GM12878 (cell line): Measurements from ENCODE around the gene EFCAB8. TPM values are rescaled to one million over a fixed set of nuclear protein-coding genes. Genes with fewer than 3 reads are reported as not detected.

Experiments
- ATAC-seq: fragments of 200-7000 bp; cut with Tn5 transposase; 3 replicates; pipeline ENCODE4 v1.9.1; 2020; ENCODE audit warnings: mild to moderate bottlenecking, moderate library complexity
- BruUV-seq: library from RNA; stranded (reverse); fragments of 400-500 nt; replicated peaks from 2 replicates; lab custom pipeline; 2021; lab: Mats Ljungman, UMichigan
- CTCF ChIA-PET: fragments of 300-600 bp; sonication (Branson Sonifier 250); formaldehyde crosslinking; extraction: SDS; loops from one replicate; lab custom pipeline; 2021; ENCODE audit warnings: inconsistent platforms; lab: Yijun Ruan, JAX
- POLR2A ChIA-PET: fragments of 350-600 bp; formaldehyde crosslinking; extraction: SDS; loops from one replicate; lab custom pipeline; 2021; ENCODE audit warnings: inconsistent platforms; lab: Charles Lee
- RAD21 ChIA-PET: fragments of 300-600 bp; sonication (Branson Sonifier 250); formaldehyde crosslinking; loops from one replicate; lab custom pipeline; 2023; ENCODE audit warnings: antibody characterized with exemption; ENCODE audit not compliant: unreplicated experiment; lab: Charles Lee
- SMC1A ChIA-PET: fragments of 300-600 bp; sonication (Branson Sonifier 250); formaldehyde crosslinking; loops from one replicate; lab custom pipeline; 2023; ENCODE audit not compliant: unreplicated experiment, uncharacterized antibody; lab: Charles Lee
- DNase-seq: peaks from one replicate; pipeline ENCODE4 v3.0.0-alpha.2; 2011; ENCODE audit warnings: low read depth, low spot score
- FAIRE-seq: peaks from 3 replicates; lab custom pipeline; 2011; peaks lifted over from hg19 to GRCh38; lab: Jason Lieb, UNC
- H2AFZ ChIP-seq: 2 replicates; pipeline ENCODE4 v1.6.0; 2011; ENCODE audit warnings: low read depth, low read length, control low read depth; ENCODE audit not compliant: control insufficient read depth
- H3K27ac ChIP-seq: 2 replicates; pipeline ENCODE4 v1.5.1; 2011; ENCODE audit warnings: control low read depth; ENCODE audit not compliant: control insufficient read depth, insufficient read depth
- H3K27me3 ChIP-seq, 2 experiments: replicated peaks in 1 of 2; 2 replicates each; pipeline versions ENCODE4 v1.6.0 to v1.6.1; 2011; ENCODE audit warnings: low read length in 1 of 2; ENCODE audit not compliant: control insufficient read depth in 2 of 2, insufficient read depth in 2 of 2
- H3K36me3 ChIP-seq, 2 experiments: 2 replicates each; pipeline ENCODE4 v1.5.1; 2011; ENCODE audit warnings: low read length in 1 of 2; ENCODE audit not compliant: control insufficient read depth in 2 of 2, insufficient read depth in 2 of 2
- H3K4me1 ChIP-seq: 2 replicates; pipeline ENCODE4 v1.6.1; 2011; ENCODE audit warnings: mild to moderate bottlenecking, low read length, moderate library complexity, mixed read lengths; ENCODE audit not compliant: control insufficient read depth, insufficient read depth
- H3K4me2 ChIP-seq: 2 replicates; pipeline ENCODE4 v1.6.0; 2011; ENCODE audit warnings: control low read depth; ENCODE audit not compliant: control insufficient read depth, insufficient read depth
- H3K4me3 ChIP-seq: fragments of 200-600 bp; sonication (generic); 2 replicates; pipeline ENCODE4 v1.5.1; 2016
- H3K79me2 ChIP-seq: 2 replicates; pipeline ENCODE4 v1.6.0; 2011; ENCODE audit warnings: low read length; ENCODE audit not compliant: control insufficient read depth, insufficient read depth
- H3K9ac ChIP-seq: 2 replicates; pipeline ENCODE4 v1.8.0; 2011; ENCODE audit warnings: low read length, control low read depth, mixed read lengths; ENCODE audit not compliant: control insufficient read depth, insufficient read depth
- H3K9me3 ChIP-seq: replicated peaks from 3 replicates; pipeline ENCODE4 v1.5.1; 2011; ENCODE audit warnings: mild to moderate bottlenecking, low read length; ENCODE audit not compliant: control insufficient read depth, insufficient read depth
- H4K20me1 ChIP-seq: 2 replicates; pipeline ENCODE4 v1.6.0; 2011; ENCODE audit not compliant: control insufficient read depth, insufficient read depth
- CEBPB ChIP-seq, 2 experiments: fragments of 150-350 bp in 1 of 2; IDR thresholded peaks; 2 replicates each; pipeline ENCODE4 v1.6.1; 2012 to 2014; ENCODE audit warnings: low read depth in 2 of 2, low read length in 2 of 2, borderline replicate concordance in 1 of 2, inconsistent platforms in 1 of 2
- CEBPZ ChIP-seq: fragments of 150-350 bp; IDR thresholded peaks from 2 replicates; pipeline ENCODE4 v1.6.1; 2016; ENCODE audit warnings: low read depth, low read length
- CHD1 ChIP-seq: IDR thresholded peaks from 2 replicates; pipeline ENCODE4 v1.6.1; 2012; ENCODE audit warnings: low read depth, low read length, improper control_type of control experiment
- EGR1 ChIP-seq, 2 experiments: IDR thresholded peaks; 1 replicate in 1 of 2; 2 replicates in 1 of 2; pipeline ENCODE4 v1.6.1; 2011 to 2012; ENCODE audit warnings: low read depth in 2 of 2, low read length in 2 of 2, borderline replicate concordance in 1 of 2, mild to moderate bottlenecking in 1 of 2, moderate library complexity in 1 of 2
- HDGF ChIP-seq: fragments of 450-650 bp; IDR thresholded peaks from 2 replicates; pipeline ENCODE4 v1.6.1; 2016; ENCODE audit warnings: antibody characterized with exemption
- KDM1A ChIP-seq: fragments of 200-600 bp; sonication (generic); IDR thresholded peaks from 2 replicates; pipeline ENCODE4 v1.6.1; 2016; ENCODE audit warnings: borderline replicate concordance
- LARP7 ChIP-seq: fragments of 450-650 bp; IDR thresholded peaks from 2 replicates; pipeline ENCODE4 v1.6.1; 2017; ENCODE audit warnings: mild to moderate bottlenecking
- NRF1 ChIP-seq: conservative IDR thresholded peaks from 2 replicates; pipeline ENCODE4 v1.6.1; 2011; ENCODE audit warnings: mild to moderate bottlenecking, low read depth, low read length, improper control_type of control experiment
- PAX5 ChIP-seq: IDR thresholded peaks from 2 replicates; pipeline ENCODE4 v1.6.1; 2011; ENCODE audit warnings: low read depth, low read length, borderline replicate concordance
- POLR2AphosphoS2 ChIP-seq: IDR thresholded peaks from 2 replicates; pipeline ENCODE4 v1.6.1; 2011; ENCODE audit warnings: low read depth, mild to moderate bottlenecking, low read length, improper control_type of control experiment, moderate library complexity
- RFX5 ChIP-seq: IDR thresholded peaks from 2 replicates; pipeline ENCODE4 v1.6.1; 2011; ENCODE audit warnings: low read depth, low read length, improper control_type of control experiment
- RUNX3 ChIP-seq: IDR thresholded peaks from 2 replicates; pipeline ENCODE4 v1.6.1; 2012; ENCODE audit warnings: low read length, inconsistent platforms
- SREBF2 ChIP-seq: IDR thresholded peaks from 2 replicates; pipeline ENCODE4 v1.6.1; 2012; ENCODE audit warnings: mild to moderate bottlenecking, low read length
- SRF ChIP-seq, 2 experiments: IDR thresholded peaks; 2 replicates each; pipeline ENCODE4 v1.6.1; 2011; ENCODE audit warnings: low read depth in 2 of 2, low read length in 2 of 2, mild to moderate bottlenecking in 1 of 2, moderate library complexity in 1 of 2
- STAT1 ChIP-seq: fragments of 450-650 bp; conservative IDR thresholded peaks from 2 replicates; pipeline ENCODE4 v1.6.1; 2014; ENCODE audit warnings: antibody characterized with exemption, mild to moderate bottlenecking
- TCF12 ChIP-seq: IDR thresholded peaks from 2 replicates; pipeline ENCODE4 v1.6.1; 2011; ENCODE audit warnings: low read depth, mild to moderate bottlenecking, low read length
- USF2 ChIP-seq: IDR thresholded peaks from 2 replicates; pipeline ENCODE4 v1.6.1; 2011; ENCODE audit warnings: low read depth, low read length, improper control_type of control experiment, borderline replicate concordance
- ZNF207 ChIP-seq: fragments of 450-650 bp; IDR thresholded peaks from 2 replicates; pipeline ENCODE4 v1.6.1; 2014; ENCODE audit warnings: antibody characterized with exemption, mild to moderate bottlenecking, borderline replicate concordance
- ZNF274 ChIP-seq: IDR thresholded peaks from one replicate; pipeline ENCODE4 v1.8.0; 2011; ENCODE audit not compliant: insufficient read length, insufficient read depth
- WGBS: methylation state at CpG from one replicate; pipeline ENCODE4 v1.1.6; 2016; ENCODE audit warnings: low lambda C conversion rate; ENCODE audit not compliant: insufficient replicate concordance, insufficient coverage; ENCODE audit errors: missing lambda C conversion rate; 5-methylcytosine and 5-hydroxymethylcytosine counted together
- in situ Hi-C: fragments of 300-500 bp; cut with MboI; formaldehyde crosslinking; loops from 9 replicates; pipeline ENCODE4 v1.14.3; 2018; ENCODE audit warnings: mixed read lengths
- intact Hi-C: fragments of 100-400 bp; cut with micrococcal nuclease; formaldehyde crosslinking; loops from one replicate; pipeline ENCODE4 v1.14.2; 2022; ENCODE audit not compliant: unreplicated experiment
- polyA plus RNA-seq, 11 experiments: library from polyadenylated mRNA; depleted of rRNA in 4 of 11; unstranded in 6 of 11; stranded (reverse) in 5 of 11; fragments of >200 nt; fragmentation: Nextera tagmentation in 4 of 11; fragmentation: Illumina TruSeq in 1 of 11; extraction: Ambion mirVana in 4 of 11; extraction: Trizol in 1 of 11; gene quantifications; 1 replicate in 1 of 11; 2 replicates in 10 of 11; pipeline versions ENCODE4 v1.2.1 to v1.2.3, GENCODE V29; 2011 to 2016; ENCODE audit warnings: inconsistent platforms in 2 of 11, missing spikeins in 2 of 11, low read depth in 1 of 11
- total RNA-seq, 4 experiments: library from RNA; depleted of rRNA in 3 of 4; stranded (reverse); fragments of >200 nt in 3 of 4; fragmentation: Illumina TruSeq in 1 of 4; extraction: Trizol in 1 of 4; gene quantifications; 2 replicates each; pipeline versions ENCODE4 v1.2.1 to v1.2.3, GENCODE V29; 2013 to 2021
- TF ChIP-seq, protein P1 (sequence below): fragments of 450-650 bp; IDR thresholded peaks from 2 replicates; pipeline ENCODE4 v1.6.1; 2017; ENCODE audit warnings: antibody characterized with exemption, mild to moderate bottlenecking, moderate library complexity

Gene EFCAB8
- total and polyA plus RNA-seq, 10 of the 15 experiments (the other 5 are each of a cell fraction or from before 2014, with no cell fraction given) = 0.04 to 0.18 (median 0.06) TPM; not detected in 4

DNA sequence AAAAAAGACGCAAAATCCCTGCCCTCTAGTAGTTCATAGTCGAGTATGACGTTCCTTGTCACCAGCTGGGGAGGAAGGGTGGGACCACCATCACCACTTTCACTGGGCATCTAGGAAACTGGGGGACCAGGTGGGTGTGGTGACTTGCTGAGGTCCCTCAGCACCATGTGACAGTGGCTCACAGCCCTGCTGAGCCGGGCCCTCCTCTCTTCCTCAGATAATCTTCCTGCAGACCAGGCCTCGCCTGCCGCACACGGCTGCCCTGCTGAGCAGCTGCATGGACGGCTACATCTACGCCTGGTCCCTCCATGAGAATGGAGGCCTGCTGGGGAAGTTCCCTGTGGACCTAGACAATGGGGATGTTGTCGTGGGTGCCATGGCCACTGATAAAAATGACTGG, 71.5 kb downstream of the EFCAB8 start:
- intact Hi-C loops (no loop called here), in situ Hi-C loops (no loop called here)
- RAD21 ChIA-PET = no interaction called here
- CTCF ChIA-PET = no interaction called here
- no peak overlapping the region for H3K9ac ChIP-seq
- TF ChIP-seq CEBPZ (no peak), PAX5 (no peak), ZNF274 (no peak), SREBF2 (no peak), RFX5 (no peak), SRF (IDR thresholded peaks at IDR 0.05; ENCODE audit: low read depth in 2 of 2, low read length in 2 of 2) (no peak), CEBPB (IDR thresholded peaks at IDR 0.05; ENCODE audit: borderline replicate concordance in 1 of 2, low read depth in 2 of 2, low read length in 2 of 2) (no peak), USF2 (no peak), STAT1 (no peak), EGR1 (IDR thresholded peaks at IDR 0.05; ENCODE audit: borderline replicate concordance in 1 of 2, low read depth in 2 of 2, low read length in 2 of 2) (no peak), CHD1 (no peak), NRF1 (no peak), POLR2AphosphoS2 (no peak), TCF12 (no peak), ZNF207 (no peak), RUNX3 (no peak), KDM1A (no peak), HDGF (no peak), LARP7 (no peak)
- TF ChIP-seq, protein P1, sequence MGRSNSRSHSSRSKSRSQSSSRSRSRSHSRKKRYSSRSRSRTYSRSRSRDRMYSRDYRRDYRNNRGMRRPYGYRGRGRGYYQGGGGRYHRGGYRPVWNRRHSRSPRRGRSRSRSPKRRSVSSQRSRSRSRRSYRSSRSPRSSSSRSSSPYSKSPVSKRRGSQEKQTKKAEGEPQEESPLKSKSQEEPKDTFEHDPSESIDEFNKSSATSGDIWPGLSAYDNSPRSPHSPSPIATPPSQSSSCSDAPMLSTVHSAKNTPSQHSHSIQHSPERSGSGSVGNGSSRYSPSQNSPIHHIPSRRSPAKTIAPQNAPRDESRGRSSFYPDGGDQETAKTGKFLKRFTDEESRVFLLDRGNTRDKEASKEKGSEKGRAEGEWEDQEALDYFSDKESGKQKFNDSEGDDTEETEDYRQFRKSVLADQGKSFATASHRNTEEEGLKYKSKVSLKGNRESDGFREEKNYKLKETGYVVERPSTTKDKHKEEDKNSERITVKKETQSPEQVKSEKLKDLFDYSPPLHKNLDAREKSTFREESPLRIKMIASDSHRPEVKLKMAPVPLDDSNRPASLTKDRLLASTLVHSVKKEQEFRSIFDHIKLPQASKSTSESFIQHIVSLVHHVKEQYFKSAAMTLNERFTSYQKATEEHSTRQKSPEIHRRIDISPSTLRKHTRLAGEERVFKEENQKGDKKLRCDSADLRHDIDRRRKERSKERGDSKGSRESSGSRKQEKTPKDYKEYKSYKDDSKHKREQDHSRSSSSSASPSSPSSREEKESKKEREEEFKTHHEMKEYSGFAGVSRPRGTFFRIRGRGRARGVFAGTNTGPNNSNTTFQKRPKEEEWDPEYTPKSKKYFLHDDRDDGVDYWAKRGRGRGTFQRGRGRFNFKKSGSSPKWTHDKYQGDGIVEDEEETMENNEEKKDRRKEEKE = no peak
- no peak overlapping the region for H3K4me2 ChIP-seq
- DNase-seq (no peak), ATAC-seq (no peak), FAIRE-seq (no peak)
- no peak overlapping the region for H3K4me3 ChIP-seq
- WGBS = 49% methylated on average over 10 of the region's 10 CpGs
- peaks cover 0 to 2% of the 10 kb centered on the region in 2 experiments; a peak in 3 of 4 replicates for H3K27me3 ChIP-seq
- H3K27ac ChIP-seq = no peak overlapping the region
- no peaks in the 10 kb centered on the region for H3K79me2 ChIP-seq
- POLR2A ChIA-PET = no interaction called here
- SMC1A ChIA-PET = no interaction called here
- no peaks in the 10 kb centered on the region for H3K4me1 ChIP-seq
- no peaks in the 10 kb centered on the region for H4K20me1 ChIP-seq
- BruUV-seq = no TSS peak
- no peaks in the 10 kb centered on the region for H3K36me3 ChIP-seq
- no peaks in the 10 kb centered on the region for H3K9me3 ChIP-seq
- H2AFZ ChIP-seq = no peak overlapping the region
